ENCODE results near the gene LRRC40.

DNA sequence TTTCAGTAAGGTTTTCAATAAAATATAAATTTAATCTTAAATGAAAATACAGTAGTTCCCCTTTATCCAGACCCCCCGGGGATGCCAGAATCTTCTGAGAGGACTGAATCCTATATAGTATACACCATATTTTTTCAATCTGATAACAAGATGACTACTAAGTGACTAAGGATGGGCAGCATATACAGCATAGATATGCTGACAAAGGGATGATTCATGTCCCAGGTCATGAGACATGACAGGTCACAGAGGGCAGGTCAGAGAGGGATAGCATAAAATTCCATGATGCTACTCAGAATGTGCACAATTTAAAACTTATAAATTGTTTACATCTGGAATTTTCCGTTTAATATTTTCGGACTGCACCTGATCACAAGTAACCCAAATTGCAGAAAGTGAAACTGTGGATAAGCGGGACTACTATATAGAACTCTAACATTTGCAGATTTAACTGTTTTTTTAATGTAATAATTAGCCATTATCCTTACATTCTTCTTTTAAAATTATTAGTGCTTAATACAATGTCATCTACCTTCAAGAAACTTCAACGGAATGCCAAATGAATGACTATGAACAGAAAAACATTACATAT is 48.8 kb downstream of the LRRC40 start:
- TF ChIP-seq, protein P1, sequence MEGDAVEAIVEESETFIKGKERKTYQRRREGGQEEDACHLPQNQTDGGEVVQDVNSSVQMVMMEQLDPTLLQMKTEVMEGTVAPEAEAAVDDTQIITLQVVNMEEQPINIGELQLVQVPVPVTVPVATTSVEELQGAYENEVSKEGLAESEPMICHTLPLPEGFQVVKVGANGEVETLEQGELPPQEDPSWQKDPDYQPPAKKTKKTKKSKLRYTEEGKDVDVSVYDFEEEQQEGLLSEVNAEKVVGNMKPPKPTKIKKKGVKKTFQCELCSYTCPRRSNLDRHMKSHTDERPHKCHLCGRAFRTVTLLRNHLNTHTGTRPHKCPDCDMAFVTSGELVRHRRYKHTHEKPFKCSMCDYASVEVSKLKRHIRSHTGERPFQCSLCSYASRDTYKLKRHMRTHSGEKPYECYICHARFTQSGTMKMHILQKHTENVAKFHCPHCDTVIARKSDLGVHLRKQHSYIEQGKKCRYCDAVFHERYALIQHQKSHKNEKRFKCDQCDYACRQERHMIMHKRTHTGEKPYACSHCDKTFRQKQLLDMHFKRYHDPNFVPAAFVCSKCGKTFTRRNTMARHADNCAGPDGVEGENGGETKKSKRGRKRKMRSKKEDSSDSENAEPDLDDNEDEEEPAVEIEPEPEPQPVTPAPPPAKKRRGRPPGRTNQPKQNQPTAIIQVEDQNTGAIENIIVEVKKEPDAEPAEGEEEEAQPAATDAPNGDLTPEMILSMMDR (IDR thresholded peaks at IDR 0.05) = no peak
- TF ChIP-seq POLR2AphosphoS5 (IDR thresholded peaks at IDR 0.05; ENCODE audit: insufficient read depth in 1 of 2, low read depth in 1 of 2) = no peak
- TF ChIP-seq POLR2A (IDR thresholded peaks at IDR 0.05) = no peak
